HEK293T (cell line): ENCODE measurements around the gene IZUMO1R.

ENCODE experiments used
- BHLHE40 ChIP-seq: fragments of 450-650 bp; IDR thresholded peaks from 2 replicates; pipeline ENCODE4 v1.6.1; 2016; ENCODE audit warnings: mild to moderate bottlenecking, moderate library complexity, borderline replicate concordance
- ELF4 ChIP-seq: fragments of 450-650 bp; IDR thresholded peaks from 2 replicates; pipeline ENCODE4 v1.6.1; 2017; ENCODE audit warnings: antibody characterized with exemption
- FOXA1 ChIP-seq: fragments of 450-650 bp; IDR thresholded peaks from 2 replicates; pipeline ENCODE4 v1.6.1; 2016; ENCODE audit warnings: mild to moderate bottlenecking
- FOXK2 ChIP-seq: fragments of 450-650 bp; IDR thresholded peaks from 2 replicates; pipeline ENCODE4 v1.6.1; 2016; ENCODE audit warnings: mild to moderate bottlenecking
- FOXM1 ChIP-seq: fragments of 450-650 bp; IDR thresholded peaks from 2 replicates; pipeline ENCODE4 v1.6.1; 2017; ENCODE audit warnings: mild to moderate bottlenecking, borderline replicate concordance
- HDGF ChIP-seq: fragments of 450-650 bp; IDR thresholded peaks from 2 replicates; pipeline ENCODE4 v1.6.1; 2017; ENCODE audit warnings: antibody characterized with exemption, borderline replicate concordance
- L3MBTL2 ChIP-seq: fragments of 450-650 bp; conservative IDR thresholded peaks from 2 replicates; pipeline ENCODE4 v1.6.1; 2016; ENCODE audit warnings: mild to moderate bottlenecking
- LEF1 ChIP-seq: fragments of 450-650 bp; IDR thresholded peaks from 2 replicates; pipeline ENCODE4 v1.6.1; 2017; ENCODE audit warnings: mild to moderate bottlenecking, borderline replicate concordance
- NFRKB ChIP-seq: fragments of 450-650 bp; IDR thresholded peaks from 2 replicates; pipeline ENCODE4 v1.6.1; 2016; ENCODE audit warnings: mild to moderate bottlenecking, moderate library complexity
- SP1 ChIP-seq: fragments of 450-650 bp; IDR thresholded peaks from 2 replicates; pipeline ENCODE4 v1.6.1; 2017
- SUZ12 ChIP-seq: fragments of 450-650 bp; IDR thresholded peaks from 2 replicates; pipeline ENCODE4 v1.6.1; 2016; ENCODE audit warnings: mild to moderate bottlenecking
- ZNF384 ChIP-seq: fragments of 450-650 bp; IDR thresholded peaks from 2 replicates; pipeline ENCODE4 v1.6.1; 2016
- TF ChIP-seq, protein P1 (sequence below): fragments of 450-650 bp; IDR thresholded peaks from 2 replicates; pipeline ENCODE4 v1.6.1; 2016

DNA sequence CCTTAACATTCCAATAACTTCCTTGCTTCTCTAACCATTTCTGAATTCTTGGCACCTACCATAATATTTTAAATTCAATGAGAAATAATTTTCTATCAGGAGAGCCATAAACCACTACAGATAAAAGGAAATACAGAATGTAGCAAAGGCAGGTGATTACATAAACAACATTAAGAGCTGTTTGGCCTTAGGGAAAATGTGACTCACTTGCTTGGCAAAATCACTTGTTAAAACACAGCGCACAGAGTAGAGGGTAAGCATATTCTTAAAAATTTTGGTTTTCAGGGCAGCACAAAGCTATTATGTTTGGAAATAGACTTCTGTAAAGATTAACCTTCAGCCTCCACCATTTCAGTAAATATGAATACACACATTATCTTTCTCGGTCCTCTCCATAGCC is 26.4 kb downstream of the IZUMO1R start:
- TF ChIP-seq FOXK2 (no peak), FOXM1 (no peak), SUZ12 (no peak), BHLHE40 (no peak), NFRKB (no peak), LEF1 (no peak), L3MBTL2 (no peak), FOXA1 (no peak), SP1 (no peak), ZNF384 (no peak), ELF4 (no peak), HDGF (no peak)
- TF ChIP-seq, protein P1, sequence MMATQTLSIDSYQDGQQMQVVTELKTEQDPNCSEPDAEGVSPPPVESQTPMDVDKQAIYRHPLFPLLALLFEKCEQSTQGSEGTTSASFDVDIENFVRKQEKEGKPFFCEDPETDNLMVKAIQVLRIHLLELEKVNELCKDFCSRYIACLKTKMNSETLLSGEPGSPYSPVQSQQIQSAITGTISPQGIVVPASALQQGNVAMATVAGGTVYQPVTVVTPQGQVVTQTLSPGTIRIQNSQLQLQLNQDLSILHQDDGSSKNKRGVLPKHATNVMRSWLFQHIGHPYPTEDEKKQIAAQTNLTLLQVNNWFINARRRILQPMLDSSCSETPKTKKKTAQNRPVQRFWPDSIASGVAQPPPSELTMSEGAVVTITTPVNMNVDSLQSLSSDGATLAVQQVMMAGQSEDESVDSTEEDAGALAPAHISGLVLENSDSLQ = no peak
